ENCODE data around the gene PXMP2. TPM values are rescaled to one million over a fixed set of nuclear protein-coding genes. Genes with fewer than 3 reads are reported as not detected.

Gene PXMP2
- polyA plus RNA-seq, 3 donors: 2.9 to 9.2 (median 8.7) TPM

DNA sequence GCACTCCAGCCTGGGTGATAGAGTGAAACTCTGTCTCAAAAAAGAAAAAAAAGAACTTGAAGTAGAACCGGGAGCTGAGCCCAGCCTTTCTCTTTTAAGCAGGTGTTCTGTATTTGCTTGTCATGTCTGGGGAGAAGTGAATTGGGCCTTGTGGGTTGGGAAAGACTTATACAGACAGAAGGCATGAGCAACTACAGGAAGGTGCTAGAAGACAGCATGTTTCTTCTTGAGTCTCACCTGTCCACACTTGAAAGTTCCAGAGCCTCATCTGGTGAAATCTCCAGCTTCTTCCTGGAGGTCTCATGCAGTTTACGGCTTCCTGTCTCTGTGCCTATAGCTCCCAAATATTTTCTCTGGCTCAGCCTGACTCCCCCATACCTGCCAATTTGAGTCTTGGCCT is 25.7 kb downstream of the PXMP2 start:
- peaks cover 43% of the 10 kb centered on the region for H3K79me2 ChIP-seq (ENCODE audit: insufficient read depth, low read length)
- peaks cover 15% of the 10 kb centered on the region for H3K4me1 Mint-ChIP-seq
- H3K4me1 ChIP-seq (ENCODE audit: control insufficient read depth in 1 of 2, insufficient read depth in 2 of 2, low read length in 2 of 2): peaks cover 16 to 20% of the 10 kb centered on the region in 2 donors
- intact Hi-C loops (cut with micrococcal nuclease): loop anchor here in 1 of 2 donors (5.0 to 10.0 kb wide), 2 partner anchors 49 to 112 kb away; partner anchors contain the start of genes ANKLE2 and GOLGA3
- H3K27me3 Mint-ChIP-seq (ENCODE audit: low read depth in 3 of 3): peaks cover 0 to 2% (median 2%) of the 10 kb centered on the region in 3 donors
- TF ChIP-seq, protein P1, sequence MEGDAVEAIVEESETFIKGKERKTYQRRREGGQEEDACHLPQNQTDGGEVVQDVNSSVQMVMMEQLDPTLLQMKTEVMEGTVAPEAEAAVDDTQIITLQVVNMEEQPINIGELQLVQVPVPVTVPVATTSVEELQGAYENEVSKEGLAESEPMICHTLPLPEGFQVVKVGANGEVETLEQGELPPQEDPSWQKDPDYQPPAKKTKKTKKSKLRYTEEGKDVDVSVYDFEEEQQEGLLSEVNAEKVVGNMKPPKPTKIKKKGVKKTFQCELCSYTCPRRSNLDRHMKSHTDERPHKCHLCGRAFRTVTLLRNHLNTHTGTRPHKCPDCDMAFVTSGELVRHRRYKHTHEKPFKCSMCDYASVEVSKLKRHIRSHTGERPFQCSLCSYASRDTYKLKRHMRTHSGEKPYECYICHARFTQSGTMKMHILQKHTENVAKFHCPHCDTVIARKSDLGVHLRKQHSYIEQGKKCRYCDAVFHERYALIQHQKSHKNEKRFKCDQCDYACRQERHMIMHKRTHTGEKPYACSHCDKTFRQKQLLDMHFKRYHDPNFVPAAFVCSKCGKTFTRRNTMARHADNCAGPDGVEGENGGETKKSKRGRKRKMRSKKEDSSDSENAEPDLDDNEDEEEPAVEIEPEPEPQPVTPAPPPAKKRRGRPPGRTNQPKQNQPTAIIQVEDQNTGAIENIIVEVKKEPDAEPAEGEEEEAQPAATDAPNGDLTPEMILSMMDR (IDR thresholded peaks at IDR 0.05): no peak
- peaks cover 24 to 34% of the 10 kb centered on the region in 2 donors for H3K36me3 ChIP-seq (replicated peaks in 1 of 2; ENCODE audit: control insufficient read depth in 1 of 2, insufficient read depth in 2 of 2, low read length in 2 of 2)
- peaks cover 25 to 48% of the 10 kb centered on the region in 2 donors for H3K36me3 Mint-ChIP-seq
- no peak overlapping the region for H3K9ac ChIP-seq (ENCODE audit: insufficient read depth, low read length, poor library complexity, severe bottlenecking)
- no peak overlapping the region for H2AFZ ChIP-seq (ENCODE audit: insufficient read depth, low read depth, low read length, poor library complexity, severe bottlenecking)
- no peak overlapping the region for H3K4me3 Mint-ChIP-seq
- peaks cover 0 to 4% (median 0%) of the 10 kb centered on the region in 7 donors for H3K9me3 Mint-ChIP-seq
- peaks cover 8% of the 10 kb centered on the region for H4K20me1 ChIP-seq (ENCODE audit: insufficient read depth, low read length)
- no peak overlapping the region for H3K27ac ChIP-seq (ENCODE audit: low read depth in 1 of 2, low read length in 2 of 2)
- no peaks in the 10 kb centered on the region for H3K27me3 ChIP-seq (ENCODE audit: control insufficient read depth in 2 of 2, insufficient read depth in 2 of 2, low read length in 2 of 2)
- no peak overlapping the region for H3K4me2 ChIP-seq (replicated peaks; ENCODE audit: extremely low read depth, low read length, poor library complexity, severe bottlenecking)
- no peaks in the 10 kb centered on the region for H3K9me3 ChIP-seq (replicated peaks in 1 of 2; ENCODE audit: control insufficient read depth in 1 of 2, insufficient read depth in 1 of 2, low read length in 2 of 2)
- H3K4me3 ChIP-seq (replicated peaks in 1 of 3; ENCODE audit: low read depth in 2 of 3, low read length in 3 of 3): no peak overlapping the region
- DNase-seq: no peak
- WGBS (ENCODE audit: insufficient coverage): 68% methylated on average over 2 of the region's 2 CpGs
- H3K27ac Mint-ChIP-seq: no peak overlapping the region

- no peak overlapping the region for H3K27ac ChIP-seq (ENCODE audit: low read depth in 1 of 2, low read length in 2 of 2)
- peaks cover 45 to 58% of the 10 kb centered on the region in 2 donors for H3K36me3 ChIP-seq (replicated peaks in 1 of 2; ENCODE audit: control insufficient read depth in 1 of 2, insufficient read depth in 2 of 2, low read length in 2 of 2)
- no peak overlapping the region for H3K9ac ChIP-seq (ENCODE audit: insufficient read depth, low read length, poor library complexity, severe bottlenecking)
- Mint-ChIP-seq H3K4me1 (peaks cover 11% of the 10 kb centered on the region), H3K9me3 (peaks cover 0 to 4% (median 0%) of the 10 kb centered on the region in 7 donors), H3K36me3 (peaks cover 46 to 71% of the 10 kb centered on the region in 2 donors), H3K27ac (no peak overlapping the region), H3K27me3 (ENCODE audit: low read depth in 3 of 3) (peaks cover 0 to 2% (median 0%) of the 10 kb centered on the region in 3 donors), H3K4me3 (no peak overlapping the region)
- peaks cover 38% of the 10 kb centered on the region for H3K79me2 ChIP-seq (ENCODE audit: insufficient read depth, low read length)
- WGBS (ENCODE audit: insufficient coverage): 96% methylated on average over 9 of the region's 9 CpGs
- peaks cover 8 to 11% of the 10 kb centered on the region in 2 donors for H3K4me1 ChIP-seq (ENCODE audit: control insufficient read depth in 1 of 2, insufficient read depth in 2 of 2, low read length in 2 of 2)
- DNase-seq: no peak
- TF ChIP-seq, protein P1 (IDR thresholded peaks at IDR 0.05): no peak
- H2AFZ ChIP-seq (ENCODE audit: insufficient read depth, low read depth, low read length, poor library complexity, severe bottlenecking): no peak overlapping the region
- no peak overlapping the region for H3K4me3 ChIP-seq (replicated peaks in 1 of 3; ENCODE audit: low read depth in 2 of 3, low read length in 3 of 3)
- no peaks in the 10 kb centered on the region for H3K27me3 ChIP-seq (ENCODE audit: control insufficient read depth in 2 of 2, insufficient read depth in 2 of 2, low read length in 2 of 2)
- H4K20me1 ChIP-seq (ENCODE audit: insufficient read depth, low read length): peaks cover 12% of the 10 kb centered on the region
- intact Hi-C loops (cut with micrococcal nuclease): loop anchor here in 1 of 2 donors (10.0 kb wide), 1 partner anchor 109 kb away; the partner anchor contains the start of gene GOLGA3
- no peaks in the 10 kb centered on the region for H3K9me3 ChIP-seq (replicated peaks in 1 of 2; ENCODE audit: control insufficient read depth in 1 of 2, insufficient read depth in 1 of 2, low read length in 2 of 2)
- no peak overlapping the region for H3K4me2 ChIP-seq (replicated peaks; ENCODE audit: extremely low read depth, low read length, poor library complexity, severe bottlenecking)
Measured at GRCh38 chr12:132715874-132716273, 28.5 kb downstream of the PXMP2 start.
